ENCODE results near the gene EBI3.
"Not testable (repeated sequence)": the region's sequence is repeated elsewhere in the genome, so short reads cannot be mapped to it uniquely, and the experiment has no call there.

EBI3 gene

DNA sequence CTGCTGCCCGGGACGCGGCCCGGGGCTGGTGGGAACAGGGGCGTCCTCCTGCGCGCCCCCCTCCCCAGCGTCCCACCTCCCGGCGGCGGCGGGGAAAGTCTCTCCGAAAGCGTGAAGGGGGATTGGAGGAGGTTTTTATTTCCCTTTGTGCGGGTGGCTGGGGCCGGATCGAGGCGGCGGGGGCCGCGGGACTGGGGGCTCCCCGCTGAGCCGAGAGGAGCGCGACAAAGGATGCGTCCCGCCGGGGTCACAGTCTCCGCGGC lies 49.9 kb downstream of the EBI3 start:
- DNase-seq: no peak

DNA sequence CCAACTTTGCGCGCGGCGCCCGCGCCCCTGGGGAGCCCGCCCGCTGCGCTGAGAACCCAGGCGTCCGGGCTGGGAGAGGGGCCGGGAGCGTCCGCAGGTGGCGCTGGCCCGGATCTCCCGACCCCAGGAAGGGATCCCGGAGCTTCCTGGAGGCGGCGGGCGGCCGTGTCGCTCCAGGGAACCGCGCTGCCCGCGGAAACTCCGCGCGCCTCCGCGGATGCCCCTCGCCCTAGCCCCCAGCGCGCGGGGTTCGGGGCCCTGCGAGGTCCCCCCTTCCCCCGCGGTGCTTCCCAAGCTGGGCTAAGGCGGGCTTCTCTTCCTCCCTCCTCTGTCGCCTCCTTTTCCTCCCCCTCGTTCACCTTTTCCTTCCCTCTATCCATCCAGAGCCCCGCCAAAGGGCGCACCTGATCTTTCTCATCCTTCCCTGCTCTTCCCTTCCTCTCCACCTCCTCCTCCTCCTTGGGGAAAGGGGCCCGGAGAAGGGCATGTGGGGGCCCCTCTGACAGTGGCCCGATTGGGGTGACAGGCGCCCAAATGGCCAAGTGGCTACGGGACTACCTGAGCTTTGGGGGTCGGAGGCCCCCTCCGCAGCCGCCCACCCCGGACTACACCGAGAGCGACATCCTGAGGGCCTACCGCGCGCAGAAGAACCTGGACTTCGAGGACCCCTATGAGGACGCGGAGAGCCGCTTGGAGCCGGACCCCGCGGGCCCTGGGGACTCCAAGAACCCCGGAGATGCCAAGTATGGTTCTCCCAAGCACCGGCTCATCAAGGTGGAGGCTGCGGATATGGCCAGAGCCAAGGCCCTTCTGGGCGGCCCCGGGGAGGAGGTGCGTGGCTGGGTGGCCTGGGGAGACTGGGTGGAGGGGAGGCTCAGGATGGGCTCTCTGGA lies 50.5 kb downstream of the EBI3 start:
- DNase-seq: no peak

DNA sequence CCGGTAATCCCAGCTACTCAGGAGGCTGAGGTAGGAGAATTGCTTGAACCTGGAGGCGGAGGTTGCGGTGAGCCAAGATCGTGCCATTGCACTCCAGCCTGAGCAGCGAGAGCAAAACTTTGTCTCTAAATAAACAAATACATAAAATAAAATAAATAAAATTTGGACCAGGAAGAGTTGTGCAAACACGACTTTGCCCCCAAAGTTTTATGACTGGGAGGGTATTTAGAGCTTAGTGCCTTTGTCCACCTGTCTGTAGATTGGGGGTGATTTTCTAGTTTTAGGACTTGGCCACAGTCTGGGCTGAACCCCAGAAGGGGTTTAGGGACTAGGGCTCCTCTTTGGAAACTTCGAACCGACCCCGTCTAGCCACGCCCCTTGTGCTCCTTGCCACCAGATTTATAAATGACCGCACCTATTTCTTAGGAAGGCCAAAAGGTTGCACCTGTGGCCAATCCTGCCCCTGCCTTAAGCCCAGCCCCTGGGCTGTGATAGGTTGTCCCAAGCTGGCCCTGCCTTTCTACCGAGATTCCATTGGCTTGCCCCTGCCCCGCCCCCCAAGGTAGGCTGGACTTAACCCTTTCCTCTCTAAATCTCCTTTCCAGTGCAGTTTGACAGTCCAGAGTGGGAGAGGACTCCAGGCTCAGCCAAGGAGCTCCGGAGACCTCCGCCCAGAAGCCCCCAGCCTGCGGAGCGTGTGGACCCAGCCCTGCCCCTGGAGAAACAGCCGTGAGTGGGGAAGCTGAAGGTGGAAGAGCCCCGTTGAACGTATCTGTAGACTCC lies 55.0 kb downstream of the EBI3 start:
- no peak for DNase-seq

DNA sequence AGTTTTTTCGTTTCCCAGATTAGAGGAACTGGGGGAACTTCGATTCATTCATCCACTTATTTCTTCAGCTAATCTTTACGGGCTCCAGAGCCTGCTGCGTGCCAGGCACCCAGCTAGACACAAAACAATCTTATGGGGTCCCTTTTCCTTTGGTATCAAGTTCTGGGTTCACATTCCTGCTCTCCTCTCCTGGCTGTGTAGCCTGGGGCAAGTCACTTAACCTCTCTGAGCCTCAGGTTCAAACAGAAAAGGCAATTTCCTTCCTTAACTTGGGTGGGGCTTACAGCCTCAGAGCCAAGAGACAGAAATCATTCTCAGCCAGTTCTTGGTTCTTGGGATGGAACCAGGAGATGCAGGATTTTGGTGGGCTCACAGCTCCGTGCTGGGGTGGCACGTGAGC lies 55.7 kb downstream of the EBI3 start:
- DNase-seq: no peak

DNA sequence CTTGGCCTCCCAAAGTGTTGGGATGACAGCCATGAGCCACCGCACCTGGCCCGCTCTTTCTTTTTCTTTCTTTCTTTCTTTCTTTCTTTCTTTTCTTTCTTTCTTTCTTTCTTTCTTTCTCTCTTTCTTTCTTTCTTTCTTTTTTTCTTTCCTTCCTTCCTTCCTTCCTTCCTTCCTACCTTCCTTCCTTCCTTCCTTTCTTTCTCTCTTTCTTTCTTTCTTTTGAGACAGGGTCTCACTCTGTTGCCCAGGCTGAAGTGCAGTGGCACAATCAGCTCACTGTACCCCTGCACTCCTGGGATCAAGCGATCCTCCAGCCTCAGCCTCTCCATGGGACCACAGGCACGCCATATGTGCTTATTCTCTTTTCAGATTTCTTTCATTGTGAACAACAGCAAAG lies 56.8 kb downstream of the EBI3 start:
- DNase-seq: not testable (repeated sequence)
